Fibroblast of pulmonary artery (primary cell): ENCODE measurements around the gene PPFIA4.

Experiments
- DNase-seq: peaks from one replicate; pipeline ENCODE4 v3.0.0-alpha.2; 2010; ENCODE audit warnings: low read depth
- H3K4me3 ChIP-seq: replicated peaks from 2 replicates; pipeline ENCODE4 v1.5.1; 2011; ENCODE audit warnings: low read depth, mild to moderate bottlenecking, control low read depth, low read length, moderate library complexity
- TF ChIP-seq, protein P1 (sequence below): IDR thresholded peaks from 2 replicates; pipeline ENCODE4 v1.5.1; 2011; ENCODE audit warnings: mild to moderate bottlenecking, control low read depth, low read length, inconsistent platforms; ENCODE audit errors: missing control alignments

The PPFIA4 gene

DNA sequence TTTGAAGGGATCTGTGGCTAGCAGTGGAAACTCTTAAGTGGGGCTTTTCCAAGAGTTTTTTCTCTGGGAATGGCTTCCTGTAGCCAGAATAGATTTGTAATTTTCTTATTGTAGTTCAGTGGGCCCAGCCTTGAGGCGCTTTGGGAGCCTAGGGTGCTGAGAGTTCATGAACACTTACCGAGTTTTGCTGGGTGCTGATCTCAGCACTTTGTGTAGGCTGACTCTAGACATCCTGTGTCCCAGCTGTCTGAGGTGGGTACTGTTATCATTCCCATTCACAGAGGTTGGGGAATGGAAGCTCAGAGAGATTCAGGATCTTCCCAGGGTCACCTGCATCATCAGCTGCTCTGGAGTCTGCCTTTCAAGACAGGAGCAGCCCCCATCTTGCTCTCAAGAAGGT lies 7.0 kb downstream of the PPFIA4 start:
- TF ChIP-seq, protein P1, sequence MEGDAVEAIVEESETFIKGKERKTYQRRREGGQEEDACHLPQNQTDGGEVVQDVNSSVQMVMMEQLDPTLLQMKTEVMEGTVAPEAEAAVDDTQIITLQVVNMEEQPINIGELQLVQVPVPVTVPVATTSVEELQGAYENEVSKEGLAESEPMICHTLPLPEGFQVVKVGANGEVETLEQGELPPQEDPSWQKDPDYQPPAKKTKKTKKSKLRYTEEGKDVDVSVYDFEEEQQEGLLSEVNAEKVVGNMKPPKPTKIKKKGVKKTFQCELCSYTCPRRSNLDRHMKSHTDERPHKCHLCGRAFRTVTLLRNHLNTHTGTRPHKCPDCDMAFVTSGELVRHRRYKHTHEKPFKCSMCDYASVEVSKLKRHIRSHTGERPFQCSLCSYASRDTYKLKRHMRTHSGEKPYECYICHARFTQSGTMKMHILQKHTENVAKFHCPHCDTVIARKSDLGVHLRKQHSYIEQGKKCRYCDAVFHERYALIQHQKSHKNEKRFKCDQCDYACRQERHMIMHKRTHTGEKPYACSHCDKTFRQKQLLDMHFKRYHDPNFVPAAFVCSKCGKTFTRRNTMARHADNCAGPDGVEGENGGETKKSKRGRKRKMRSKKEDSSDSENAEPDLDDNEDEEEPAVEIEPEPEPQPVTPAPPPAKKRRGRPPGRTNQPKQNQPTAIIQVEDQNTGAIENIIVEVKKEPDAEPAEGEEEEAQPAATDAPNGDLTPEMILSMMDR: no peak
- DNase-seq: no peak
- H3K4me3 ChIP-seq: no peak overlapping the region

DNA sequence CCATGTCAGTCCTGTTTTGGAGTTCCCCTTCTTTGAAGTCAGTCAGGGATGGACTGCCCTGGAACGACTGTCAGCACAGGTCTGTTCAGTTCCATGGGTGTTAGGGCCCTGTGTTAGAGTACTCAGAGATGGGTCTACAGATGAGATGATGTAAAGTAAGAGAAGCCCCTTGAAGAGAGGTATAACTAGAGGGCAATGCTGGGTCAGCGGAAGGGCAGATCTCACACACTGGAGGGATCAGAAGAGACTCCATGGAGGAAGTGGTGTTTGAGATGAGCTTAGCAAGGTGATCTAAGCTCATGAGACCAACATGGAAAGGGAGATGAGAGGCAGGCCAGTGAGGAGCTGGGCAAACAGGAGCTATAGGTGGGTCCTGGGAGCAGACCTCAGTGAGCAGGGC lies 7.6 kb downstream of the PPFIA4 start:
- no peak overlapping the region for H3K4me3 ChIP-seq
- DNase-seq: no peak
- TF ChIP-seq, protein P1: no peak

DNA sequence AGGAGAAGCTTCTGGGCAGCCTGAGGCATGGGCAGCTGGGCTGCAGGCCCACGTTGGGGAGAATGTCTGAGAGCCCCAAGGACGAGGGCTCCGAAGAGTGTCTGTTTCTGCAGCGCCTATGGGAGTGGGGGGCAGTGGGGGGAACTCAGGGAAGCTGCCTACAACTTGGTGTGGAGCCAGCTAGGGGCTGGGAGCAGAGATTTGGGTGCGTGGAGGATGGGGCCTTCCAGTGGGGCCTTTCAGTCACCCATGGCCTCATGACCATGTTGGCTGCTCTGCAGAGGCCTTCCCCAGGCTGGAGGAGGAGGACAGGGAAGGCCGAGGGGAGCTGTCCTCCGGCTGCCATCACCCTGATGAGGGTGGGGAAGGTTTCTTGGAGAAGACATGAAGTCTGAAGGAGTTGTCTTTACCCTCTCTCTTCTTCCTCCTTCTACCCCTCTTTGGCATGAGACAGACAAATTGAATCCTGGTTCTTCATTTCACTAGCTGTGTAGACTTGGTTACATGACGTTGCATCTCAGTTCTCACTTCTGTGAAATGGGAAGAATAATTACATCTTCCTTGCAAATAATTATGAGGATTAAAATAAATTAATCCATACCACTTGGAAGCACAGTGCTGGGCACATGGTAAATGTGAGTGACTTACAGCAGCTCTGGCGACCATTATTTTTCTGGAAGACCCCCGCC lies 8.3 kb downstream of the PPFIA4 start:
- H3K4me3 ChIP-seq: no peak overlapping the region
- TF ChIP-seq, protein P1: no peak
- no peak for DNase-seq

DNA sequence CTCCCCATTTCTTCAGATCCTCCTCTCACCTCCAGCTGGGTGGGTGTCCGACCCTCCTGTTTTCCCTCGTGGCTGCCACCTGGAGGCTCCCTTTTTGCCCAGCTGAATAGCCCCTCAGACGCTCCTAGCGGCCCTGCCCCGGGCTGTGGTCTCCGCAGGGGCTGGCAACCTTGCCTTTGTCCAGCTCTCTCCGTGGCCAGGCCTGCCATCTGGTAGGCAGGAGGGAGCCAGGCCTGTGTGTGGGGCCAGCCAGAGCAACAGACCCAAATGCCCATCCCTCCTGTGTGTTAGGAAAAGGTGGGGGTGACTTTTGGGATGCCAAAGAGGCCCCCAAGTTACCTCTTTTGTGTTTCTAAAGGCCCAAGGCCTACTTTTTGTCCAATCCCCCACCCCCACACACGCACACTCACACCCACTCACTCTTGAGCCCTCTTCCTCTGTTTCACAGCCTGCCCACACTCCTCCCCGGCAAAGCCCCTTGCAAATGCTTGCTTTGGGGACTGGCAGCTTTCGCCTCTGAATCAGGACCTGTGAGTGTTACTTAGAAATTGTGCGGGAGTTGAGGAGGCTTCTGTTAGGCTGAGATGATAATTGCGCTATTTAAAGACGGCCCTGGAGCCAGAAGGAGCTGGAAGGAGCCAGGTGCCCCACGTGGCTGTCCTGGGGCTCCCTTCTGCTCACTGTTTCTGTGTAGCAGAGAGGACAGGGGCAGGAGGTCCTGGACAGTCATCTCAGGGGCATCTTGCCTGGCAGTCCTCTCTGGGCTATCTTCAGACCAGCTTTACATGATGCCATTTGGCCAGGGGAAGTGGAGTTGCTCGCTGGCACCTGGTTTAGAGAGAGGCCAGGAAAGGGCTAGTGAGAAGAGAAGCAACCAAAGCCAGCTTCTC lies 9.1 kb downstream of the PPFIA4 start:
- DNase-seq: no peak
- TF ChIP-seq, protein P1: no peak
- no peak overlapping the region for H3K4me3 ChIP-seq

DNA sequence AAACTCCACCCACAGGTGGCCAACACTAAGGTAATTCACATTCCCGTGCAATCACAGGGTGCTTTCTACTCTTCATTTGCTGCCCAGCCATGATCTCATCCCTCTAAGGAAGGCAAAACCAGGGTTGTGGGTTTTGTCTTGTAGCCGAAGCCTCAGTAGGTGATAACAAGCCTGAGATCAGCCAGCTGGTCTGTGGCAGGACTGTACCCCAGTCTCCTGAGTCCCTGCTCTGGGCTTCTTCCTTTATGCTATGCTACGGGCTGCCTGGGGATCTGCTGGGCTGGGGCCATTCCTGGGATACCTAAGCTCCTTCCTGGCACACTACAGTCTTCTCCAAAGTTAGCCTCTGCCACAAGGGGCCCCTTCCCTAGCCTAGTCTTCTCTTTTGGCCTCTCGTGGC lies 9.8 kb downstream of the PPFIA4 start:
- TF ChIP-seq, protein P1: no peak
- no peak for DNase-seq
- H3K4me3 ChIP-seq: no peak overlapping the region

DNA sequence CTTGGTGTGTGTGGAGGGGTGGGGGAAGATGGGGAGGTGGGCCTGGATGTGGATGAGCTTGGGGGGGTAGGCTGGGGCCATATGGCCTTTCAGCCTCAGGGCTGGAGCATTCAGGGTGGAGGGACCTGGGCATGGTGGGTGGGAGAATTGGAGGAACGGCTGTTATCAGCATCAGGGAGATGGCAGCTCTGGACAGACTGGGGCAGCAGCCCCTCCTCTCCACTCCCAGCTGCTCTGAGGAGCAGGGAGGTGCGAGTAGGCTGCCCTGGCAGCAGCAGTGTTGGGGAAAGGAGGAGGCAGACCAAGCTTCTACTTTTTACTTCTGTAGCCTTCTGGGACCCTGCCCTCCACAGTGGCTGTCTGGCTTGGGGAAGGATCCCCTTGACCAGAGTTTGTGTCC lies 10.2 kb downstream of the PPFIA4 start:
- DNase-seq: no peak
- no peak overlapping the region for H3K4me3 ChIP-seq
- TF ChIP-seq, protein P1: no peak
